HG03280 (cell line): Measurements from ENCODE around the gene HIGD2B.
"Not testable (repeated sequence)": the region's sequence is repeated elsewhere in the genome, so short reads cannot be mapped to it uniquely, and the experiment has no call there.

ENCODE experiments used
- ATAC-seq: cut with Tn5 transposase; IDR thresholded peaks from one replicate; pipeline ENCODE4 v1.9.1; 2021; ENCODE audit warnings: mild to moderate bottlenecking, moderate library complexity; ENCODE audit not compliant: unreplicated experiment

Gene HIGD2B, protein sequence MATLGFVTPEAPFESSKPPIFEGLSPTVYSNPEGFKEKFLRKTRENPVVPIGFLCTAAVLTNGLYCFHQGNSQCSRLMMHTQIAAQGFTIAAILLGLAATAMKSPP

DNA sequence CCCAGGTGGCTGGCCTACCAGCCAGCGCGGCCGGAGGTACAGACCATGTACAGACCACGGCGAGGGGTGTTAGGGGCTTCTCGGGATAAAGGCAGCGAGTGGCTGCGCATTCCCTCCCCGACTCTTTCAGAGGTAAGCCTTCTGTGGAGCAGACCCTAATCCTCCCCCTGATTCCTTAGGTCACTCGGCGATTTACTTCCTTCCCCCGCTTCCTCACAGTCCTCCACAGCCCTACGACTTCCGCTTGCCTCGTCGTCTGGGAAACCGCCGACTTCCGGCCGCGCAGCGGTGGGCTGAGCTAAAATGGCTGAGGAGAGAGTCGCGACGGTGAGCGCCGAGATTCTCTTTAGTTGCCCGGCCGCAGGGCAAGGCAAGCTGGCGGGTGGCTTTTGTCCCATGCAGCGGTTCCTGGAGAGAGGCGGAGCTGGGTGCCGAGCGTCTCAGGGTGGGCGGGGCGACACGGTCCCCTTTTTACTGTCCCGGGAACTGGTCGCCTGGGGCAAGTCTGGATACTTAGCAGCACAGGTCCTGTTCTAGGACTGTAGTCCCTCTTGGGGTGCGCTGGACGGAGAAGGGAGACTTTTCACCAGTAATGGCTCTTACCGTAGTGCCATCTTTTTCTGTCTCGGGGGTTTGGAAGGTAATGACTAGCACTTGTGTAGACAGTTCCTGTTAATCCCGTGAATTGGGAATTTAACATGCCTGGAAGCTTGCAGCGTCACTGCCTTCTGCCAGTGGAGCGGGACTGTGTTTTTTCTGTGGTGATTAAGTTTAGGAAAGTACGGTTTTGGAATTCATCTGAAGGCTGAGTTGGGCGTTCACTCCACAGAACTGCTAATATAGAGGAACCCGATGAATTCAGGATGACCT is at the start of gene HIGD2B, which contains the start of gene BBS4:
Gene HIGD2B (minus strand): TSS at position 258 of the 870 bp plus-strand sequence. CDS start 9,808 bp downstream, outside the sequence.
Gene BBS4 (plus strand): TSS at position 283 of the 870 bp plus-strand sequence. CDS start 21 bp downstream, at position 304.
- peak; percentile 98 for ATAC-seq

DNA sequence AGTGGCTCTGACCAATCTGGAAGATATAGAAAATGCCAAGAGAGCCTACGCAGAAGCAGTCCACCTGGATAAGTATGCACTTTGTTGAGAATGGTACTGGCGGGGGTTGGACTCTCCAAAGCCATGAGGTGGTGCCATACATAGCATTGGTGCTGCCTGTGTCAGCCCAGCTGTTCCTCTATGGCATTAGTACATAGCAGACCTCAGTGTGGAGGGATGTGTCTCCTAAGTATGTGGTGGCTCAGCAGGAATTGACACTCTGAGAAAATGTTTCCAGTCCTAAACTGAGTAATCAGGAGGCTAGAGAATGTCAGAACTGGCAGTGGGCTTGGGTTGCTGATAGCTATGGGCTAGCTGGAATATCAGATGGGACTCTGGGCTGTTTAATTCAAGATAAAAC is 49.1 kb upstream of the HIGD2B start:
- no peak for ATAC-seq

DNA sequence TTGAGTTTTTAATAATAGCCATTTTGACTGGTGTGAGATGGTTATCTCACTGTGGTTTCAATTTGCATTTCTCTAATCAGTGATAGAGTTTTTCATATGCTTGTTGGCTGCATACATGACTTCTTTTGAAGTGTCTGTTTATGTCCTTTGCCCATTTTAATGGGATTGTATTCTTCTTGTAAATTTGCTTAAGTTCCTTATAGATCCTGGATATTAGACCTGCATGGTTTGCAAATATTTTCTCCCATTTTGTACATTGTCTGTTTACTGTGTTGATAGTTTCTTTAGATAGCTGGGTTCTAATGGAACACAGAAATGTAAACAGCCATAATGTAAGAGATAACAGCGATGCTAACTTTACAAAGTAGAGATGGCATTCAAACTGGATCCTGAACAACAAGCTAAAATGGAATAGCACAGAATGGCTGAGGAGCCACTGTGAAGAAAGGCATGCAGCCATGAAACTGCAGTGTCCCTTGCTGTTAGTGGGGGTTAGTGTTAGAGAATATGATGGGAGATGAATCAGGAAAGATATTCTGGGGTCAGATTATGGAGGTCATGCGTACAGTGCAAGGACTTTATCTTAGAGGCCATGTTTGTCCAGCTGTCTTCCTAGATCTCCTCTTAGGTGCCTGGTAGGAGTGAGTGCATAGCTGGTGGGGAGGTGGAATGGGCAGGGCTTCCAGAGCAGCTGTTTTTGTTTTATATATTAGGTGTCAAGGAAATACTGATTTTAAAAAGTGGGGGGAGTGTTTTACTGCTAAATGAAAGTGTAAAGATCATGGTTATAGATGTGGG is 48.2 kb upstream of the HIGD2B start:
- no peak for ATAC-seq

DNA sequence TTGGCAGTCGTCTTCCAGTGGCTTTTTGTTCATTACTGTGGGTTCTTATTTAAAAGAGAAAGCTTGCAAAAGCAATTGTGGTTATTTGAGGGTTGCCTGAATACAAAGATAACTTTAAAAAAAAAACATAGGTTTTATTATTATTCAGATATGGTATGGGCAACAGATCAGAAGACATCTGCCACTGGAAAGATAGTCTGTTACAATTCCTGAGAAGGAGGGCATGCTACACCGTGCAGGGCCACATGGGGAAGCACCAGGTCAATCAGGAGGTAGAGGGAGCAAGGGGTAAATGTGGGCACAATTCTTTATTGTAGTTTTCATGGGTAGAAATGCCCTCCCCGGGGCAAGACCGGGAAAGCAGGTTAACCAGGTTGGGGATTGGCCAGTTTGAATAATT is 46.5 kb upstream of the HIGD2B start:
- no peak for ATAC-seq

DNA sequence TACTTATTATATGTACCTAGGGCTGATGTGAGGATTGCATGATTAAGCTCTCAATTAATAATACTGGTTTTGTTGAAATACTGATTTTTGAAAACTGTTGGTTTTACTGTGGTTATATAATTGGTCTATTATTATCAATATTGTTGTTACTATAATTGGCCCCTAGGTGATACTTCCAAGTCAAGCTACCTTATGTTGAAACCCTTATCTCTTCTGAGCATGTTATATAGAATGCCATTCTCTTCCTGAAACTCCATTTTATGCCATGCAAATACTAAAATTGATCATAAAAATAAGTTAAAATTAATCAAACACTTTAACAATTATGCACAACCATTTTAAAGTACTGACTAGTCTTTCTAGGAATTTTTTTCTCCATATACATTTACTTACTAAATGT is 46.1 kb upstream of the HIGD2B start:
- ATAC-seq, result no peak

DNA sequence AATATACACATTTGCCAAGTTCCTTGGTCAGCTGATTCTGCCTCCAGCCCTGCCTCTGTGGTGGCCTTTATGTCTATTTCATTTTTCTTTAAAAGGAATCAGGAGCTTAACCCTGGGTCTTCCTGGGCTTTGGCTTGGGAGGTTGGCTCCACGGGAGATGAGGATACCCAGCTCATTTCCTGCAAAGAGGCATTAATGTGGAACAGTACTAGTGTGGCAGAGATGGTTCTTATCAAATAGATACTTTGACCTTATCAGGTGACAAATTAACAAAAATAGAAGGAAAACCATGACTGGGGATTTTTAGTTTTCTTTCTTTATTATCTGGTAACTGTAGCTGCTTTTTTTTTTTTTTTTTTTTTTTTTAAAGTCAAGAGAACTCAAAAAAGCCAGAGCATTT is 42.8 kb upstream of the HIGD2B start:
- ATAC-seq, result no peak

DNA sequence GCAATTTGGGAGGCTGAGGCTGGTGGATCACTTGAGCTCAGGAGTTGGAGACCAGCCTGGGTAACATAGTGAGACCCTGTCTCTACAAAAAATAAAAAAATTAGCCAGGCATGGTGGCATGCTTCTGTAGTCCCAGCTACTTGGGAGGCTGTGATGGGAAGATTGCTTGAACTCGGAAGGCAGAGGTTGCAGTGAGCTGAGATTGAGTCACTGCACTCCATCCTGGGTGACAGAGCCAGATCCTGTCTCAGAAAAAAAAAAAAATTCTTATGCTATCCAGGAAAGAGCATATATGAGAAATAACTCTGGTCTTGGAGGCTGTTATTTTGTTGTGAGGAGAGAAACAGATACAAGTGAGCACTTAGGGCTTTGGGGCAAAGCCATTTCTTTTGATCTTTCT is 42.3 kb upstream of the HIGD2B start:
- ATAC-seq, result not testable (repeated sequence)

DNA sequence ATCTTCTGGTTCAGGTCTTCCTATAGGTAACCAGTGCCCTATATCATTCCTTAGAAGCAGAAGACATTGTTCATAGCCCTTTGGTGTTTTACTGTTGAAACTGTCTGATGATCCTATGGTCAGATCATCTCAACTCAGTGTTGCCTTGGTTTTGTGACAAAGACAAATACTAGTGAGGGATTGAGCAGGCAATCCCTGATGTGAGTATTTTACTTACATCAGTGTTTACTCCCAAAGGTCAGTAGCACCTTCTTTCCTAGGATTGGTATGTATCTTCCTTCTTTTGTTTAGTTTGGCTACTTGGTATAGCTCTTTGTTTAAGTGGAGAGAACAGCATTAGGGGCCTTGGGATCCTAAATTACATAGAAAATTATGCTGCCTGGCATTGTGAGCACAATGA is 41.2 kb upstream of the HIGD2B start:
- no peak for ATAC-seq

DNA sequence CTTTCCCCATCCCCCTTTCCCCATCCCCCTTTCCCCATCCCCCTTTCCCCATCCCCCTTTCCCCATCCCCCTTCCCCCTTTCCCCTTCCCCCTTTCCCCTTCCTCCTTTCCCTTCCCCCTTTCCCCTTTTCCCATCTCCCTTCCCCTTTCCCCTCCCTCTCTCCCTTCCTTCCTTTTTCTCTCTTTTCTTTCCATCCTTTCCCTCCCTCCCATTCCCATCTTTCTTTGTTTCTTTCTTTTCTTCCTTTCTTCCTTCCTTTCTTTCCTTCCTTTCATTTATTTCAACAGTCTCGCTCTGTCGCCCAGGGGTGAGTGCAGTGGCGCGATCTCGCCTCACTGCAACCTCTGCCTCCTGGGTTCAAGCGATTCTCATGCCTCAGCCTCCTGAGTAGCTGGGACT is 39.9 kb upstream of the HIGD2B start:
- not testable (repeated sequence) for ATAC-seq

DNA sequence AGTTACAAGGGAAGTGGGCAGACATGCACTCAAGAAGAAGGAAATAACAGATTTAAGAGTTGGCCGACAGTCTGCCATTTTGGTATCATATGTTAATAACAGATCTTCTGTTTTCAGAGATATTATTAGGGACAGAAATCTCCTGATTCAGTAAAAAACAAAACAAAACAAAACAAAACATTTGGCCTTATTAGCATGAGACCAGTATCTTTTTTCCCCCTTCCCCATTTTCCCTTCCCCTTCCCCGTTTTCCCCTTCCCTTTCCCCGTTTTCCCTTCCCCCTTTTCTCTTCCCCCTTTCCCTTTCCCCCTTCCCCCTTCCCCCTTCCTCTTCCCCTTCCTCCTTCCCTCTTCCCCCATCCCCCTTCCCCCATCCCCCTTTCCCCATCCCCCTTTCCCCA is 39.5 kb upstream of the HIGD2B start:
- no peak for ATAC-seq

DNA sequence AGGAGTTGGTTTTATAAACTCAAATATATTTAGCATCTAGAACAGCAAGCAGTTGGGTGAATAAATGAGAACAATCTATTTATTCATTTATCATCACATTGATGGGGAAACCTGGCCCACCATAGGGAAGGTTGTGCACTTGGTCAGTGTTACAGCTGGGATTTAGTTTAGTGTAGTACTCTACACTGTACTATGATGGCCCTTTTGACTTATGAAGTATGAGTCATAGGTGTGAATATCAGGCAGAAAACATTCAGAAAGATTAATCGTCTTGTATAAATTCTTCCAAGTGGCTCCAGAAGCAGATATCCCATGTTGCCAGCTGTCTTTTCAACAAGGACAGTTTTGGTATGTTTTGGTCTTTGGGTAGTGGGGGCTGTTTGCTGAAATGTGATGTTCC is 38.0 kb upstream of the HIGD2B start:
- no peak for ATAC-seq

DNA sequence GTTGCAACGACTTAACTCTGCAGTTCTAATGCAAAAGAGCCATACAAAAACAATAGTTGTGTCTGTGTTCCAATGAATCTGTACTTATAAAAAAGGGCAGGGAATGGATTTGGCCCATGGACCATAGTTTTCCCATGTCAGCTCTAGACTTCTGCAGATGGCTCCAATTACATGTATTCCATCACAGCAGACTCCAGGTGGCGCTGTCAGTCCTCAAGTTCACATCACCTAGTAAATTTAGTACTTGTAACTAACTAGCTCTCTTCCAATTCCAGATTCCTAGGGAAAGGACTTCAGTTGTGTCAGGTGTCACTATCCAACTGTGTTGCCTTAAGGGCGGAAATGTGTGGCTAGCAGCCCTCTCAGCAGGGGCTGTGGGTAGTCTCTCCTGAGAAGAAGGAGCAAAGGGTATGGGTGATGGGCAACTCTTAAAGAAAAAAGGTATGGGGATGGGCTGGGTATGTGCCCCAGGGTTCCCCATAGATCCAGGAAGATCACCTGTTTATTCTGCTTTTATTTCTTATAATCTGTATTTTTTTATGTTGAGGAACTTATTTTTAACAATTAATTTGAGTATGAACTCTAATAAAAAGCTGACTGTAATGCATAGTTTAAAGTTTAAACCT is 36.2 kb upstream of the HIGD2B start:
- no peak for ATAC-seq

DNA sequence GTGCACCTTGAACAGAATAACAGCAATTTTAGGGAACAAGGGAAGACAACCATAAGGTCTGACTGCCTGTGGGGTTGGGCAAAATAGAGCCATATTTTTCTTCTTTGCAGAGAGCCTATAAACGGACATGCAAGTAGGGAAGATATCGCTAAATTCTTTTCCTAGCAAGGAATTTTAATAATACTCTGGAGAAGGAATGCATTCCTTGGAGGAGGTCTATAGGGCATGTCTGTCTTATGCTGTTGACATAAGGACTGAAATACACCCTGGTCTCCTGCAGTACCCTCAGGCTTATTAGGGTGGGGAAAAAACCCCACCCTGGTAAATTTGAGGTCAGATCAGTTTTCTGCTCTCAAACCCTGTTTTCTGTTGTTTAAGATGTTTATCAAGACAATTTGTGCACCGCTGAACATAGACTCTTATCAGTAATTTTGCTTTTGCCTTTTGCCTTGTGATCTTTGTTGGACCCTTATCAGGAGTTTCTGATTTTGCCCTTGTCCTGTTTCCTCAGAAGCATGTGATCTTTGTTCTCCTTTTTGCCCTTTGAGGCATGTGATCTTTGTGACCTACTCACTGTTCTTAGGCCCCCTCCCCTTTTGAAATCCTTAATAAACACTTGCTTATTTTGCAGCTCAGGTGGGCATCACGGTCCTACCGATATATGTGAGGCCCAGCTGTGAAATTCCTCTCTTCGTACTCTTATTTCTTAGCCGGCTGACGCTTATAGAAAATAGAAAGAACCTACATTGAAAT is 22.7 kb upstream of the HIGD2B start:
- not testable (repeated sequence) for ATAC-seq

DNA sequence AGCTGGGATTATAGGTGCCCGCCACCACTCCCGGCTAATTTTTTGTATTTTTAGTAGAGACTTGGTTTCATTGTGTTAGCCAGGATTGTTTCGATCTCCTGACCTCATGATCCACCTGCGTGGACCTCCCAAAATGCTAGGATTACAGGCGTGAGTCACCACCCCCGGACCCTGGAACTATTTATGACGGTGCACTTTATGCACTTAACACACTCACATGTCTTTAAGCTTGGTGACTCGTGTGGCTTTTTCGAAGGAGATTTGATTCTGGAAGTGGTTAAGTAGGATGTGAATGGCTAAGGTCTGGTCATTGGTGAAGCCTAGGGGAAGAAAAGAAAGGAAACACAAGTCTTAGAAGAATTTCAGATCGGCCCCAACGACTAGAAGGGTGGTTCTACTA is 20.3 kb upstream of the HIGD2B start:
- ATAC-seq, result no peak

DNA sequence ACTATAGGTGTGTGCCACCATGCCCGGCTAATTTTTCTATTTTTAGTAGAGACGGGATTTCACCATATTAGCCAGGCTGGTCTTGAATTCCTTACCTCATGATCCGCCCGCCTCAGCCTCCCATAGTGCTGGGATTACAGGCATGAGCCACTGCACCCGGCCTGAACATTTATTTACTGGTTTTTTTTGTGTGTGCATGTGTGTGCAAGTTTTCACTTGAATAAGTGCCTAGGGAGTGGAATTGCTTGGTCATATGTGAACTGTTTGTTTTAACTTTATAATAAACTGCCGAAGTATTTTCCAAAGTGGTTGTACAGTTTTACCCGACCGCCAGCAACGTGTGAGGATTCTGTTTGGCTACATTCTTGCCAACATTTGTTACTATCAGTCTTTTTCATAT is 14.1 kb upstream of the HIGD2B start:
- ATAC-seq, result no peak

DNA sequence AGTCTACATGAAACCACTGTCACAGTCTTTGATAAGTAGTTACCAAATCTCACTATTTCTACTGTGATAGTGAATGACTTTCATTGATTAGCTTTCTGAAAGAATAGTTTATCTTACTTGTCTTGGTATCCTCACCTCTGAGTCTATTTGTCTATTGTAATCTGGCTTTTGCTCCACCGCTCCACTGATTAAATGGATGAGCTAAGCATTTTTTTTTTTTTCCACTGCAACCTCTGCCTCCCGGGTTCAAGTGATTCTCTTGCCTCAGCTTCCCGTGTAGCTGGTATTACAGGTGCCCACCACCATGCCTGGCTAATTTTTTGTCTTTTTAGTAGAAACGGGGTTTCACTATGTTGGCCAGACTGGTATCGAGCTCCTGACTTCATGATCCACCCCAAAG is 13.0 kb upstream of the HIGD2B start:
- ATAC-seq, result no peak

DNA sequence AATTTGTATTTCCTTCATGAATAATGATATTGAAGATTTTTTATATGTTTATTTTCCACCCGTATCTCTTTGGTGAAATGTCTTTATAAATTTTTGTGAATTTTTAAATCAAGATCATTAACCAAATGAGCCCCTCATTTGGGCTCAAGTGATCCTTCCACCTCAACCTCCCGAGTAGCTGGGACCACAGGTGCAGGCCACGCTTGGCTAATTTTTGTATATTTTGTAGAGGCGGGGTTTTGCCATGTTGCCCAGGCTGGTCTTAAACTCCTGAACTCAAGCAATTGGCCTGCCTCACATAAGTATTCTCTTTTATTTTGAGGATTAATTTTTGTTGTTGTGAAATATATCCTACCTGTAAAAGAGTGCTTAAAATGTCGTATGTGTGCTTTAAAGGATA is 5.0 kb upstream of the HIGD2B start:
- no peak for ATAC-seq

DNA sequence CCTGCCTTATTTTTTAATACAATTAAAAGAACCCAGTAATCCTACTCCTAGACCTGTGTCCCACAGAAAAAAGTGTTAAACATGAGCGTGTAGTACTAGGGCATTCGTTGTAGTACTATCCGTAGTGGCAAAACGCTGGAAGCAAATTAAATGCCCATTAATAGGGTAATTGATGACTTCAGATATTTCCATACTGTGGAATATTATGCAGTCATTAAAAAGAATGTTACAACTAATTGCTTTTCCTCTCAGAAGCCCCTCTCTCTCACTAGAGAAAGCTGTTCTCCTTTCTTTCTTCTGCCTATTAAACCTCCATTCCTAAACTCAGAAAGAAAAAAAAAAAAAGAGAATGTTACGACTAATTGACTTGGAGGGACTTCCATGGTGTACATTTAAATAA is 2.7 kb upstream of the HIGD2B start:
- ATAC-seq, result no peak

DNA sequence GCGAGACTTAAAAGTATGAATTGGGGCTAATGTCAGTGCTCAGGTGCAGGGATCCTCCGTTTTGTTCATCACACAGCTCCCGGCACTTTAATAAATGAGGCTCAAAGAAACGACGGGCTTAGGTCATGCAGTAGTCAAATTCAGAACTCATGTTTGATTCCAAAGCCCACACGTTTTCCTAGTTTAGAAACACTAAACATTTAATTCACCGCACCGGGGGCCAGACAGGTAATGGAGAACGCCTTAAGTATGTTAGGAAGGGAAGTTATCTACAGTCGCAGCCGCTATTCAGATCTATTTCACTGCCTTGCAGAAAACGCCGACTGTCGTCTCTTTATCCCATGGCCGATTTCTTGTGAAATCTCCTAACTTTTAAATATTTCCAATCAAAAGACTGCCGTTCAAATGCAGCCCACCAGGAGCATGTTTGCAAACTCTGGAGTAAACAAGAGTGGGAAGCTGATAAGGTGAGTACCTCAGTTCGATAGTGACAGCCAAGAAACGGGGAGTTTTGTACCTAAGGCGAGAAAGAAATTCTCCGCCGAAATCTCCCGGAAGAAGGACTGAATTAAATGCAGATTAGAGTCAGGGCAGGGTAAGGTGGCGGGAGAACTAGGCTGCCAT is 569 bp downstream of the HIGD2B start:
- ATAC-seq, result peak; percentile 3

DNA sequence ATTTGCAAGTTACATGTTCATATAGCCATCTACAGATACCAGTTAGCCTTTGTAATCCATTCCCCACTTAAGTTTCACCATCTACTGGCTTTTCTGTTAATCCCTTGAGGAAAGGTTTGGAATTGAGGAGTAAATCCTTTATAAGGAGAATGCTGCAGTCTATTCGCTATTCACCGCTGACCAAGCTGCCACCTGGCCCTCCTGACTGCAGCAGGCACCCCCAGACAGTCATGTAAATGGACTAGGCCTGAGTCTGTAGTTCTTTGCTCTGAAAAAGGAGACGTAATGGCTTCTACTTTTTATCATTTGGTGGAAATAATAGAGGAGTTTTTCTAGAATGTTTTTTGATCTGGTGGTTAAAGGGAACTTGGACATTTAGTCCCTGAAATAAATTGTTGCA is 3.2 kb downstream of the HIGD2B start:
- ATAC-seq, result no peak
